ENCODE results near the gene GINS3.

Gene GINS3

DNA sequence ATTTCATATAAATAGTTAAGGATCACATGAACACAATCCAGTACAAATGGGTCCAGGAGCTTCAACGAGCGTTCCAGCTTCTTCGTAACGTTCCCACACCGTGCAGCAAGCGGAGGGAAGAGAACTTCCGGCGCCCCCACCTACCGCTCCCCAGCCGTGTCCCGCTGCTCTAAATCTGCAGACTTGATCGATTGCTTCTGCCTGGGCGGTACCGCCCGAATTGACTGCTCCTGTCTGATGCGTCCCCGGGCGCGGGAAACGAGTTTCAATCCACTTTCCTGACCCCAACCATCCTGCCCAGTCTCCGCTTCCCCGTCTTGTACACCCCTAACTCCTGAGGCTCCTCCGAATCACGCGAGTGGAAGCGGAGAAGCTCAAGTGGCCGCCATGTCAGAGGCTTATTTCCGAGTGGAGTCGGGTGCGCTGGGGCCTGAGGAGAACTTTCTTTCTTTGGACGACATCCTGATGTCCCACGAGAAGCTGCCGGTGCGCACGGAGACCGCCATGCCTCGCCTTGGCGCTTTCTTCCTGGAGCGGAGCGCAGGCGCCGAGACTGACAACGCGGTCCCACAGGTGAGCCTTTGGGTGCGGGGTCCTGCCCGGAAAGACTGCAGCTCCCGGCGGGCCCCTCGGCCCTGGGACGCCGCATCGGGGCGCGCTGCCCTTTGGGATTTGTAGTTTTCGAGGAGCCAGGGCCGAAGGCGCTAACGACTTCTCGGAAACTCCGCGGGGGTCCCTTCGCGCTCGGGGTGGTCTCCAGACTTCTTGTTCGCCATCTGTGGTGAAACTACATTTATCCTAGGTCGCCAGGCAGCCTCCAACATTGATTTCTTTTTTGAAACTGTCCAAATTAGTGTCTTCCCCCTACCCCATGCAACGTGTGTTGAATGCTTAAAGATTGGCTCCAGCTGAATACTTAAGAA lies at the start of gene GINS3 (continued):
- TF ChIP-seq, protein P1, sequence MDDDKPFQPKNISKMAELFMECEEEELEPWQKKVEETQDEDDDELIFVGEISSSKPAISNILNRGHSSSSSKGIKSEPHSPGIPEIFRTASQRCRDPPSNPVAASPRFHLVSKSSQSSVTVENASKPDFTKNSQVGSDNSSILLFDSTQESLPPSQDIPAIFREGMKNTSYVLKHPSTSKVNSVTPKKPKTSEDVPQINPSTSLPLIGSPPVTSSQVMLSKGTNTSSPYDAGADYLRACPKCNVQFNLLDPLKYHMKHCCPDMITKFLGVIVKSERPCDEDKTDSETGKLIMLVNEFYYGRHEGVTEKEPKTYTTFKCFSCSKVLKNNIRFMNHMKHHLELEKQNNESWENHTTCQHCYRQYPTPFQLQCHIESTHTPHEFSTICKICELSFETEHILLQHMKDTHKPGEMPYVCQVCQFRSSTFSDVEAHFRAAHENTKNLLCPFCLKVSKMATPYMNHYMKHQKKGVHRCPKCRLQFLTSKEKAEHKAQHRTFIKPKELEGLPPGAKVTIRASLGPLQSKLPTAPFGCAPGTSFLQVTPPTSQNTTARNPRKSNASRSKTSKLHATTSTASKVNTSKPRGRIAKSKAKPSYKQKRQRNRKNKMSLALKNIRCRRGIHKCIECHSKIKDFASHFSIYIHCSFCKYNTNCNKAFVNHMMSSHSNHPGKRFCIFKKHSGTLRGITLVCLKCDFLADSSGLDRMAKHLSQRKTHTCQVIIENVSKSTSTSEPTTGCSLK (tag by site-specific recombination; IDR thresholded peaks at IDR 0.05), result no peak
- TF ChIP-seq ZBTB21 (tag by site-specific recombination; IDR thresholded peaks at IDR 0.05) (peak; percentile 83), IKZF3 (tag by site-specific recombination; IDR thresholded peaks at IDR 0.05) (0 out of 2 replicates have a peak, but pooled peaks have one; percentile 50), ZNF654 (tag by site-specific recombination; IDR thresholded peaks at IDR 0.05; ENCODE audit: low read depth) (no peak), ZNF24 (tag by site-specific recombination; IDR thresholded peaks at IDR 0.05) (peak; percentile 97), HOXD13 (CRISPR knock-in tag; IDR thresholded peaks at IDR 0.05; ENCODE audit: borderline replicate concordance) (peak; percentile 65), FEZF1 (tag by site-specific recombination; IDR thresholded peaks at IDR 0.05) (peak; percentile 33; the same call in 1 of the 2 replicates), ZNF843 (tag by site-specific recombination; IDR thresholded peaks at IDR 0.05) (peak; percentile 77), OSR2 (tag by site-specific recombination; IDR thresholded peaks at IDR 0.05) (0 out of 2 replicates have a peak, but pooled peaks have one; percentile 19), ZNF404 (tag by site-specific recombination; IDR thresholded peaks at IDR 0.05) (0 out of 2 replicates have a peak, but pooled peaks have one; percentile 30), MYNN (tag by site-specific recombination; IDR thresholded peaks at IDR 0.05; ENCODE audit: borderline replicate concordance) (no peak), BCL11B (tag by site-specific recombination; IDR thresholded peaks at IDR 0.05; ENCODE audit: low read depth) (peak; percentile 55; the same call in 1 of the 2 replicates), ZBTB1 (tag by site-specific recombination; IDR thresholded peaks at IDR 0.05) (peak; percentile 71; the same call in 1 of the 2 replicates), ZNF624 (tag by site-specific recombination; IDR thresholded peaks at IDR 0.05) (no peak), ZNF266 (tag by site-specific recombination; IDR thresholded peaks at IDR 0.05; ENCODE audit: low read depth) (no peak), ZNF324 (tag by site-specific recombination; IDR thresholded peaks at IDR 0.05) (peak; percentile 79), ZFP41 (tag by site-specific recombination; IDR thresholded peaks at IDR 0.05; ENCODE audit: borderline replicate concordance) (no peak), ZIC2 (tag by site-specific recombination; IDR thresholded peaks at IDR 0.05) (peak; percentile 73), KLF9 (tag by site-specific recombination; IDR thresholded peaks at IDR 0.05; ENCODE audit: low read depth) (peak; percentile 34), ZNF394 (tag by site-specific recombination; IDR thresholded peaks at IDR 0.05; ENCODE audit: borderline replicate concordance) (peak; percentile 89), KLF16 (tag by site-specific recombination; IDR thresholded peaks at IDR 0.05) (peak; percentile 93), SCRT2 (tag by site-specific recombination; IDR thresholded peaks at IDR 0.05) (peak; percentile 98), ZBTB8A (tag by site-specific recombination; IDR thresholded peaks at IDR 0.05) (peak; percentile 64), GLI2 (tag by site-specific recombination; IDR thresholded peaks at IDR 0.05; ENCODE audit: borderline replicate concordance, low read depth) (no peak)
- TF ChIP-seq, protein P2, sequence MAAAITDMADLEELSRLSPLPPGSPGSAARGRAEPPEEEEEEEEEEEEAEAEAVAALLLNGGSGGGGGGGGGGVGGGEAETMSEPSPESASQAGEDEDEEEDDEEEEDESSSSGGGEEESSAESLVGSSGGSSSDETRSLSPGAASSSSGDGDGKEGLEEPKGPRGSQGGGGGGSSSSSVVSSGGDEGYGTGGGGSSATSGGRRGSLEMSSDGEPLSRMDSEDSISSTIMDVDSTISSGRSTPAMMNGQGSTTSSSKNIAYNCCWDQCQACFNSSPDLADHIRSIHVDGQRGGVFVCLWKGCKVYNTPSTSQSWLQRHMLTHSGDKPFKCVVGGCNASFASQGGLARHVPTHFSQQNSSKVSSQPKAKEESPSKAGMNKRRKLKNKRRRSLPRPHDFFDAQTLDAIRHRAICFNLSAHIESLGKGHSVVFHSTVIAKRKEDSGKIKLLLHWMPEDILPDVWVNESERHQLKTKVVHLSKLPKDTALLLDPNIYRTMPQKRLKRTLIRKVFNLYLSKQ (tag by site-specific recombination; IDR thresholded peaks at IDR 0.05; ENCODE audit: borderline replicate concordance), result no peak
- TF ChIP-seq, protein P3, sequence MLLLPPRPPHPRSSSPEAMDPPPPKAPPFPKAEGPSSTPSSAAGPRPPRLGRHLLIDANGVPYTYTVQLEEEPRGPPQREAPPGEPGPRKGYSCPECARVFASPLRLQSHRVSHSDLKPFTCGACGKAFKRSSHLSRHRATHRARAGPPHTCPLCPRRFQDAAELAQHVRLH (tag by site-specific recombination; IDR thresholded peaks at IDR 0.05), result peak; percentile 87
- TF ChIP-seq, protein P4, sequence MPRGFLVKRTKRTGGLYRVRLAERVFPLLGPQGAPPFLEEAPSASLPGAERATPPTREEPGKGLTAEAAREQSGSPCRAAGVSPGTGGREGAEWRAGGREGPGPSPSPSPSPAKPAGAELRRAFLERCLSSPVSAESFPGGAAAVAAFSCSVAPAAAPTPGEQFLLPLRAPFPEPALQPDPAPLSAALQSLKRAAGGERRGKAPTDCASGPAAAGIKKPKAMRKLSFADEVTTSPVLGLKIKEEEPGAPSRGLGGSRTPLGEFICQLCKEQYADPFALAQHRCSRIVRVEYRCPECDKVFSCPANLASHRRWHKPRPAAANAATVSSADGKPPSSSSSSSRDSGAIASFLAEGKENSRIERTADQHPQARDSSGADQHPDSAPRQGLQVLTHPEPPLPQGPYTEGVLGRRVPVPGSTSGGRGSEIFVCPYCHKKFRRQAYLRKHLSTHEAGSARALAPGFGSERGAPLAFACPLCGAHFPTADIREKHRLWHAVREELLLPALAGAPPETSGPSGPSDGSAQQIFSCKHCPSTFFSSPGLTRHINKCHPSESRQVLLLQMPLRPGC (tag by site-specific recombination; IDR thresholded peaks at IDR 0.05), result peak; percentile 64; the same call in 1 of the 2 replicates
- TF ChIP-seq, protein P5, sequence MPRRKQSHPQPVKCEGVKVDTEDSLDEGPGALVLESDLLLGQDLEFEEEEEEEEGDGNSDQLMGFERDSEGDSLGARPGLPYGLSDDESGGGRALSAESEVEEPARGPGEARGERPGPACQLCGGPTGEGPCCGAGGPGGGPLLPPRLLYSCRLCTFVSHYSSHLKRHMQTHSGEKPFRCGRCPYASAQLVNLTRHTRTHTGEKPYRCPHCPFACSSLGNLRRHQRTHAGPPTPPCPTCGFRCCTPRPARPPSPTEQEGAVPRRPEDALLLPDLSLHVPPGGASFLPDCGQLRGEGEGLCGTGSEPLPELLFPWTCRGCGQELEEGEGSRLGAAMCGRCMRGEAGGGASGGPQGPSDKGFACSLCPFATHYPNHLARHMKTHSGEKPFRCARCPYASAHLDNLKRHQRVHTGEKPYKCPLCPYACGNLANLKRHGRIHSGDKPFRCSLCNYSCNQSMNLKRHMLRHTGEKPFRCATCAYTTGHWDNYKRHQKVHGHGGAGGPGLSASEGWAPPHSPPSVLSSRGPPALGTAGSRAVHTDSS (tag by site-specific recombination; IDR thresholded peaks at IDR 0.05), result peak; percentile 7; the same call in 1 of the 2 replicates
- TF ChIP-seq, protein P6, sequence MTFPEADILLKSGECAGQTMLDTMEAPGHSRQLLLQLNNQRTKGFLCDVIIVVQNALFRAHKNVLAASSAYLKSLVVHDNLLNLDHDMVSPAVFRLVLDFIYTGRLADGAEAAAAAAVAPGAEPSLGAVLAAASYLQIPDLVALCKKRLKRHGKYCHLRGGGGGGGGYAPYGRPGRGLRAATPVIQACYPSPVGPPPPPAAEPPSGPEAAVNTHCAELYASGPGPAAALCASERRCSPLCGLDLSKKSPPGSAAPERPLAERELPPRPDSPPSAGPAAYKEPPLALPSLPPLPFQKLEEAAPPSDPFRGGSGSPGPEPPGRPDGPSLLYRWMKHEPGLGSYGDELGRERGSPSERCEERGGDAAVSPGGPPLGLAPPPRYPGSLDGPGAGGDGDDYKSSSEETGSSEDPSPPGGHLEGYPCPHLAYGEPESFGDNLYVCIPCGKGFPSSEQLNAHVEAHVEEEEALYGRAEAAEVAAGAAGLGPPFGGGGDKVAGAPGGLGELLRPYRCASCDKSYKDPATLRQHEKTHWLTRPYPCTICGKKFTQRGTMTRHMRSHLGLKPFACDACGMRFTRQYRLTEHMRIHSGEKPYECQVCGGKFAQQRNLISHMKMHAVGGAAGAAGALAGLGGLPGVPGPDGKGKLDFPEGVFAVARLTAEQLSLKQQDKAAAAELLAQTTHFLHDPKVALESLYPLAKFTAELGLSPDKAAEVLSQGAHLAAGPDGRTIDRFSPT (tag by site-specific recombination; IDR thresholded peaks at IDR 0.05), result no peak

Data from HEK293 (cell line).